Measurements from ENCODE around the gene SLC13A3. TPM values are rescaled to one million over a fixed set of nuclear protein-coding genes. Genes with fewer than 3 reads are reported as not detected.

SLC13A3 gene
- total RNA-seq, 1 donor from 2014 or later: 7.9 TPM

GRCh38 chr20:46555370-46555956 lies 95.8 kb downstream of the SLC13A3 start:
- Mint-ChIP-seq H3K4me1 (ENCODE audit: unreplicated experiment) (no peaks in the 10 kb centered on the region), H3K4me3 (no peak overlapping the region), H3K9me3 (no peaks in the 10 kb centered on the region), H3K36me3 (no peaks in the 10 kb centered on the region), H3K27me3 (peaks cover 4% of the 10 kb centered on the region), H3K27ac (no peak overlapping the region)
- no peak for TF ChIP-seq CTCF (conservative IDR thresholded peaks at IDR 0.05)
- DNase-seq (ENCODE audit: extremely low spot score, unreplicated experiment): no peak

- H3K36me3 Mint-ChIP-seq: no peaks in the 10 kb centered on the region
- no peak for TF ChIP-seq CTCF (conservative IDR thresholded peaks at IDR 0.05)
- H3K27me3 Mint-ChIP-seq: peaks cover 4% of the 10 kb centered on the region
- H3K27ac Mint-ChIP-seq: no peak overlapping the region
- H3K4me3 Mint-ChIP-seq: no peak overlapping the region
- no peak for DNase-seq (ENCODE audit: extremely low spot score, unreplicated experiment)
- no peaks in the 10 kb centered on the region for H3K9me3 Mint-ChIP-seq
- H3K4me1 Mint-ChIP-seq (ENCODE audit: unreplicated experiment): no peaks in the 10 kb centered on the region
Observed at GRCh38 chr20:46554828-46555227, 96.4 kb downstream of the SLC13A3 start.

- Mint-ChIP-seq H3K4me1 (ENCODE audit: unreplicated experiment) (no peaks in the 10 kb centered on the region), H3K36me3 (no peaks in the 10 kb centered on the region), H3K27me3 (peaks cover 4% of the 10 kb centered on the region), H3K4me3 (no peak overlapping the region), H3K27ac (no peak overlapping the region), H3K9me3 (no peaks in the 10 kb centered on the region)
- no peak for DNase-seq (ENCODE audit: extremely low spot score, unreplicated experiment)
- no peak for TF ChIP-seq CTCF (conservative IDR thresholded peaks at IDR 0.05)
Observed at GRCh38 chr20:46553926-46554325, 97.3 kb downstream of the SLC13A3 start.

- Mint-ChIP-seq H3K4me3 (no peak overlapping the region), H3K9me3 (no peaks in the 10 kb centered on the region), H3K27me3 (peaks cover 4% of the 10 kb centered on the region), H3K36me3 (no peaks in the 10 kb centered on the region), H3K27ac (no peak overlapping the region), H3K4me1 (ENCODE audit: unreplicated experiment) (no peaks in the 10 kb centered on the region)
- no peak for DNase-seq (ENCODE audit: extremely low spot score, unreplicated experiment)
- no peak for TF ChIP-seq CTCF (conservative IDR thresholded peaks at IDR 0.05)
Observed at GRCh38 chr20:46552460-46553420, 98.5 kb downstream of the SLC13A3 start.

- no peak overlapping the region for H3K4me3 Mint-ChIP-seq
- H3K27me3 Mint-ChIP-seq: peaks cover 4% of the 10 kb centered on the region
- no peaks in the 10 kb centered on the region for H3K36me3 Mint-ChIP-seq
- H3K27ac Mint-ChIP-seq: peak overlapping the region; percentile 16
- no peaks in the 10 kb centered on the region for H3K4me1 Mint-ChIP-seq (ENCODE audit: unreplicated experiment)
- TF ChIP-seq CTCF (conservative IDR thresholded peaks at IDR 0.05): no peak
- DNase-seq (ENCODE audit: extremely low spot score, unreplicated experiment): no peak
- no peaks in the 10 kb centered on the region for H3K9me3 Mint-ChIP-seq
Observed at GRCh38 chr20:46551522-46552381, 99.5 kb downstream of the SLC13A3 start.

Measured in type B pancreatic cell (in vitro differentiated cells).